ENCODE data around the gene KAT7.
A peak's percentile ranks its signal among the peaks of the same experiment; 100 is the strongest.

Gene KAT7

DNA sequence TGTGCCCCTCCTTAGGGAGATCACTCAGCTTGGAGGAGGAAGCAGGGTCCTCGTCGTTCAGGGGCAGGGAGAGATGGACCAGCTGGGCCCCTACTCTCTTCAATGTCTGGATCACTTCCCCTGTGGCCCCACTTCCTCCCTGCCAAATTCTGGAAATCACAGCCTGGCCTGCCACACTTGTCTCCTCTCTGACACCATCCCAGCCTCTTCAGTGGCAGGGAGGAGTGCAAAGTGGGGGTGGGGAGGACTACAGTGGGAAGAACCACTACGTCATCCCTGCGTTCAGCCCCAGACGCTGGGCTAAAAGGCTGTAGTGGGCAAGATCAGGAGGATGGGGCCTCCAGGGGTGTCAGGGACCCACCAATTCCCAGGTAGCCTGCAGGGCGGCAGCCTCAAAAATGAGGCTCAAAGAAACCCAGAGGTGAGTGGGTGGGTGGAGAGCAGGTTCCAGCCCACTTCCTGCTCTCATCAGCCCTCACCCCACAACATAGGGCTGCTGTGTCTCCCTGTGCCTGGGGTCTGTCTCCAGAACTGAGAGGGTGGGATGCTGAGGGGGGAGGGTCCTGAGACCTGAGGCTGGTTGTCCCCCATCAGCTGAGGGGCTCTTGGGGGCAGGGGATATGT is 84.4 kb downstream of the KAT7 start:
- no peak for DNase-seq (ENCODE audit: low spot score)

- no peak for DNase-seq (ENCODE audit: low spot score)
Measured at GRCh38 chr17:49873466-49873865, 85.0 kb downstream of the KAT7 start.

DNA sequence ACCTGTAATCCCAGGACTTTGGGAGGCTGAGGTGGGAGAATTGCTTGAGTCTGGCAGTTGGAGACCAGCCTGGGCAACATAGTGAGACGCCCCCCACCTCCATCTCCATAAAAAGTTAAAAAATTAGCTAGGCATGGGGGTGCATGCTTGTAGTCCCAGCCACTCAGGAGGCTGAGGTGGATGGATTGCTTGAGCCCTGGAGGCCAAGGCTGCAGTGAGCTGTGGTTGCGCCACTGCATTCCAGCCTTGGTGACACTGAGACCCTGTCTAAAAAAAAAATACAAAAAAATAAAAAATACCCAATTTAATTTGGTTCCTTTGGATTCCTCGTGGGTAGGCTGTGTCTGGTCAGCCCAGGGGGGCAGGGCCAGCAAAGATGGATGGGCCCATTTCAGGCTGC is 85.4 kb downstream of the KAT7 start:
- DNase-seq (ENCODE audit: low spot score) = no peak

DNA sequence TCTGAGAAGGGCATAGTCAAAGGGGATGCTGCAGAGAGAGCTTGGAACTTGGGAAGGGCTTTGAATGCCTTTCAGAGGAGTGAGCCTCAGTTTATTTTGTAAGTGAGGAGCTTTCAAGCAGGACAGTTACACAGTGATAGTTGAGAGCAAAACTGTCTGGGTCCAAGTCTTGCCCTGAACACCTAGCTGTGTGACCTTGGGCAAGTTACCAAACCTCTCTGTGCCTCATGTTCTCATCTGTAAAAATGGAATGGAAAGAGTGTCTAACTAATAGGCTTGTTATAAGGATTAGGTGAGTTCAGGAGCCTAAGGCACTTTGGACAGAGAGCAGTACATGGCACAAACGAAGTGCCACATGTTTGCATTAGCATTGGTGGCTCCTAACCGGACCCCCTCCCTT is 86.4 kb downstream of the KAT7 start:
- DNase-seq (ENCODE audit: low spot score) = no peak

DNA sequence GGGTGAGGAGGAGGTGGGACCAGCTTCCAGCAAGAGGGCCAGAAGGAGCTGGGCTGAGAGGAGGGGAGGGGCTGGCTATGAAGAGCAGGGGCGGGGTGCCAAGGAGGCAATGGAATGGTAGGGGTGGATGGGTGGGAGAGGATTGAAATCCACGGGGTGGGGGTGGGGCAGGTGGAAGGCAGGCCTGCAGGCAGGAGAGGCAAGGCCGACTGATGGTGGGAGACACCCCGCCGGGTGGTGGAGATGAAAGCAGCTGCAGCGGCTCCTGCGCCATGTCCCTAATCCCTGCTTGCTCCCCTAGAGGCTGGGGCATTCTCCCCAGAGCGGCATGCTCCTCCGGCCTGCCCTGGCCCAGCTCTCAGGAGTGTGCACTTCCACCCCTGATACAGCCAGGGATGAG is 87.2 kb downstream of the KAT7 start:
- DNase-seq (ENCODE audit: low spot score) = no peak

- no peak for DNase-seq (ENCODE audit: low spot score)
Measured at GRCh38 chr17:49878931-49879904, 90.7 kb downstream of the KAT7 start.

- peak; percentile 92 for DNase-seq (ENCODE audit: low spot score)
Measured at GRCh38 chr17:49880291-49881053, 92.0 kb downstream of the KAT7 start.

DNA sequence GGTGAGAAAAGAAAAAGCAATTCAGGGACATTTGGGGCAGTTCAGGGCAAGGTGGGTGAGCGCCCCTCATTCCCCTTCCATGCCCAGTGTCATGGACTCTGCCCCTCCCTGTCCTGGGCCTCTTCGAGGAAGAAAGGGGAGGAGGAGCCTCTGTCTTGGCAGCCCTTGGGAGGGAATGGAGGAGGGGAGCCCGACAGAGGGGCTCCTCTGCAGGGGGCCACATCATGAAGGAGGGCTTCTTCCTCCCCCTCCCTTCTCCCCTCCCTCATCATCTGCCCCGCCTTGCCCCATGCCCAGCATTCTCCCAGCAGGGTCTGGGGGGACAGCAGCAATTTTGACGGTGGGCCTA is 92.5 kb downstream of the KAT7 start:
- no peak for DNase-seq (ENCODE audit: low spot score)

DNA sequence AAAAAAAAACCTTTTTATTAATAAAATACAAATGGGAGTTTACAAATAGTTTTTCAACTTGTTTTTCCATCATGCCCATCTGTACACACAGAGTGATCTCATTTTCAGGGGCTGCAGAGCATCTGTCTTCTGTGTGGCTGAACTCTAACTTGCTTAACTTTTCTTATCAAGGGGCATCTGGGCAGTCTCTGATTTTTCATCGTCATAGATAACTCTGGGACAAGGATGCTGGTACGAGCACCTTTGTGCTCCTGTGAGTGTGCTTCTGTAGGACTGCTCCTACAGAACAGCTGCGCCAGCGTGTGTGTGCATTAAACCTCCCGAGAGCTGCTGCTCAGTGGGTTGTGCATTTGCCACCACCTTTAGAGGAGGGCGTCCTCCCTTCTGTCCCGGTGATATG is 94.0 kb downstream of the KAT7 start:
- DNase-seq (ENCODE audit: low spot score) = no peak

All from hepatic stellate cell (primary cell).